HepG2 (cell line): ENCODE results near the gene HYAL1. TPM values are rescaled to one million over a fixed set of nuclear protein-coding genes. Genes with fewer than 3 reads are reported as not detected.

Source experiments
- CTCF ChIP-seq: sonication (generic); formaldehyde crosslinking; IDR thresholded peaks from 2 replicates; pipeline ENCODE4 v1.5.0; 2020; ENCODE audit warnings: mild to moderate bottlenecking, missing genetic modification reagents, moderate library complexity
- GABPA ChIP-seq, 2 experiments: IDR thresholded peaks; 2 replicates each; pipeline ENCODE4 v1.6.1; 2011 to 2016; ENCODE audit warnings: low read depth in 2 of 2, low read length in 1 of 2, missing biosample characterization in 1 of 2, missing genetic modification characterization in 1 of 2
- IRF9 ChIP-seq: sonication (generic); formaldehyde crosslinking; IDR thresholded peaks from 2 replicates; pipeline ENCODE4 v1.8.0; 2022; ENCODE audit warnings: missing genetic modification reagents, mild to moderate bottlenecking, borderline replicate concordance
- MBD4 ChIP-seq: IDR thresholded peaks from 2 replicates; pipeline ENCODE4 v1.6.1; 2012; ENCODE audit warnings: low read length, inconsistent platforms, borderline replicate concordance
- MLX ChIP-seq: IDR thresholded peaks from 2 replicates; pipeline ENCODE4 v1.6.1; 2016
- PLRG1 ChIP-seq: fragments of 450-650 bp; conservative IDR thresholded peaks from 2 replicates; pipeline ENCODE4 v1.6.1; 2016
- PRMT3 ChIP-seq: sonication (generic); formaldehyde crosslinking; IDR thresholded peaks from 2 replicates; pipeline ENCODE4 v1.8.1; 2022; ENCODE audit warnings: low read depth, mild to moderate bottlenecking, moderate library complexity, missing genetic modification reagents, borderline replicate concordance
- SP5 ChIP-seq: IDR thresholded peaks from 2 replicates; pipeline ENCODE4 v1.6.1; 2016; ENCODE audit warnings: low read depth, borderline replicate concordance
- SPEN ChIP-seq: sonication (generic); formaldehyde crosslinking; IDR thresholded peaks from 2 replicates; pipeline ENCODE4 v1.5.1; 2020; ENCODE audit warnings: low read depth, mild to moderate bottlenecking, missing genetic modification reagents
- STAG1 ChIP-seq: sonication (generic); formaldehyde crosslinking; IDR thresholded peaks from 2 replicates; pipeline ENCODE4 v1.4.0; 2020; ENCODE audit warnings: missing genetic modification reagents
- THAP9 ChIP-seq: sonication (generic); formaldehyde crosslinking; IDR thresholded peaks from 2 replicates; pipeline ENCODE4; 2020; ENCODE audit warnings: missing genetic modification reagents, mild to moderate bottlenecking, borderline replicate concordance
- ZC3H4 ChIP-seq: sonication (generic); formaldehyde crosslinking; IDR thresholded peaks from 2 replicates; pipeline ENCODE4 v1.4.0; 2020; ENCODE audit warnings: missing genetic modification reagents, borderline replicate concordance
- ZFX ChIP-seq: sonication (generic); formaldehyde crosslinking; IDR thresholded peaks from 2 replicates; pipeline ENCODE4 v1.4.0; 2020; ENCODE audit warnings: mild to moderate bottlenecking, low read depth, missing genetic modification reagents, moderate library complexity
- ZNF234 ChIP-seq: sonication (generic); formaldehyde crosslinking; conservative IDR thresholded peaks from 2 replicates; pipeline ENCODE4 v1.5.1; 2020; ENCODE audit warnings: mild to moderate bottlenecking, missing genetic modification reagents
- ZNF354B ChIP-seq: sonication (generic); formaldehyde crosslinking; IDR thresholded peaks from 2 replicates; pipeline ENCODE4 v1.8.0; 2022; ENCODE audit warnings: mild to moderate bottlenecking, missing genetic modification reagents
- ZNF382 ChIP-seq: sonication (generic); formaldehyde crosslinking; IDR thresholded peaks from 2 replicates; pipeline ENCODE4 v1.5.0; 2020; ENCODE audit warnings: missing genetic modification reagents, mild to moderate bottlenecking, borderline replicate concordance
- ZNF605 ChIP-seq: sonication (generic); formaldehyde crosslinking; IDR thresholded peaks from 2 replicates; pipeline ENCODE4 v1.8.0; 2022; ENCODE audit warnings: mild to moderate bottlenecking, missing genetic modification reagents
- ZNF660 ChIP-seq: sonication (generic); formaldehyde crosslinking; IDR thresholded peaks from 2 replicates; pipeline ENCODE4 v1.5.1; 2020; ENCODE audit warnings: mild to moderate bottlenecking, low read depth, missing genetic modification reagents, borderline replicate concordance
- ZNF720 ChIP-seq: sonication (generic); formaldehyde crosslinking; IDR thresholded peaks from 2 replicates; pipeline ENCODE4 v1.4.0; 2020; ENCODE audit warnings: missing genetic modification reagents
- polyA plus RNA-seq, 8 experiments: library from polyadenylated mRNA; depleted of rRNA in 3 of 8; stranded (reverse) in 7 of 8; unstranded in 1 of 8; fragments of >200 nt; fragmentation: Illumina TruSeq in 4 of 8; extraction: Trizol in 4 of 8; gene quantifications; 2 replicates each; pipeline versions ENCODE4 v1.2.1 to v1.2.3, GENCODE V29; 2011 to 2016; ENCODE audit warnings: low read depth in 4 of 8, missing spikeins in 1 of 8, mixed read lengths in 1 of 8; ENCODE audit not compliant: insufficient read depth in 1 of 8
- total RNA-seq, 5 experiments: library from RNA; depleted of rRNA; stranded (reverse); fragments of >200 nt; fragmentation: Illumina TruSeq; extraction: Trizol; gene quantifications; 2 replicates each; pipeline ENCODE4 v1.2.3, GENCODE V29; 2016; ENCODE audit warnings: low read depth in 1 of 5

HYAL1 gene
- total and polyA plus RNA-seq, 2 of the 13 experiments (the other 11 are each of a cell fraction or from before 2014, with no cell fraction given): 76.5 to 193 TPM

- TF ChIP-seq MBD4 (no peak), THAP9 (CRISPR knock-in tag) (no peak), STAG1 (peak; percentile 72), ZNF720 (CRISPR knock-in tag) (no peak), ZFX (peak; percentile 13; the same call in 1 of the 2 replicates), ZC3H4 (no peak), ZNF382 (CRISPR knock-in tag) (no peak), GABPA (IDR thresholded peaks at IDR 0.05; ENCODE audit: low read depth, low read length) (no peak), GABPA (CRISPR knock-in tag; IDR thresholded peaks at IDR 0.05; ENCODE audit: low read depth) (peak; percentile 53; the same call in 1 of the 2 replicates), SP5 (CRISPR knock-in tag) (no peak), MLX (CRISPR knock-in tag) (no peak), ZNF354B (CRISPR knock-in tag) (no peak), SPEN (CRISPR knock-in tag) (no peak), PRMT3 (CRISPR knock-in tag) (no peak), PLRG1 (no peak), IRF9 (CRISPR knock-in tag) (no peak), ZNF605 (CRISPR knock-in tag) (no peak), ZNF234 (CRISPR knock-in tag) (no peak), ZNF660 (no peak), CTCF (peak; percentile 82)
- TF ChIP-seq, all 625 proteins: peak for 7
Measured at GRCh38 chr3:50256978-50257890, 46.1 kb downstream of the HYAL1 start (continued).
